ENCODE results near the gene TBCA. TPM values are rescaled to one million over a fixed set of nuclear protein-coding genes. Genes with fewer than 3 reads are reported as not detected.

The TBCA gene
- total RNA-seq, 1 donor from 2014 or later = 208 TPM

DNA sequence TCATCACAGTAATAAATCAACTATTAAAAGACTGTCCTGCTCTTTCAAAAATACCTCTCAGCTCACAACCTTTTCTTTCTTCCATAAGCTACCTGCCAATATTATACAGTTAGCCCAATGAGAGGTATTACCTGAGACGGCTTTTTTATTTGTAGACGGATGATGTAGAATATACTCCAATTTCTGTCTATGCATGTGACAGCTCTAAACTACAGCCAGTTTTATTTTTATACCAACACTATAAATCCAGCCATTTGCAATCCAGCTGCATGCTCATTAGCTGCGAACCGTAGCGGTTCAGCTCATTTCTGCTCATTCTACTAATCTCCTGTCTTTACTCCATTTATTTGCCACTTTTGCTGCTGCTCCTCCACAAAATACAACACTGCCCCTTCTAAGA, 51.2 kb downstream of the TBCA start:
- DNase-seq = no peak
- H3K27ac Mint-ChIP-seq (ENCODE audit: unreplicated experiment) = no peak overlapping the region
- H3K36me3 Mint-ChIP-seq (ENCODE audit: unreplicated experiment) = no peaks in the 10 kb centered on the region
- TF ChIP-seq, protein P1, sequence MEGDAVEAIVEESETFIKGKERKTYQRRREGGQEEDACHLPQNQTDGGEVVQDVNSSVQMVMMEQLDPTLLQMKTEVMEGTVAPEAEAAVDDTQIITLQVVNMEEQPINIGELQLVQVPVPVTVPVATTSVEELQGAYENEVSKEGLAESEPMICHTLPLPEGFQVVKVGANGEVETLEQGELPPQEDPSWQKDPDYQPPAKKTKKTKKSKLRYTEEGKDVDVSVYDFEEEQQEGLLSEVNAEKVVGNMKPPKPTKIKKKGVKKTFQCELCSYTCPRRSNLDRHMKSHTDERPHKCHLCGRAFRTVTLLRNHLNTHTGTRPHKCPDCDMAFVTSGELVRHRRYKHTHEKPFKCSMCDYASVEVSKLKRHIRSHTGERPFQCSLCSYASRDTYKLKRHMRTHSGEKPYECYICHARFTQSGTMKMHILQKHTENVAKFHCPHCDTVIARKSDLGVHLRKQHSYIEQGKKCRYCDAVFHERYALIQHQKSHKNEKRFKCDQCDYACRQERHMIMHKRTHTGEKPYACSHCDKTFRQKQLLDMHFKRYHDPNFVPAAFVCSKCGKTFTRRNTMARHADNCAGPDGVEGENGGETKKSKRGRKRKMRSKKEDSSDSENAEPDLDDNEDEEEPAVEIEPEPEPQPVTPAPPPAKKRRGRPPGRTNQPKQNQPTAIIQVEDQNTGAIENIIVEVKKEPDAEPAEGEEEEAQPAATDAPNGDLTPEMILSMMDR (IDR thresholded peaks at IDR 0.05; ENCODE audit: partially characterized antibody, unreplicated experiment) = no peak
- no peaks in the 10 kb centered on the region for H3K27me3 Mint-ChIP-seq (ENCODE audit: unreplicated experiment)
- no peaks in the 10 kb centered on the region for H3K4me1 Mint-ChIP-seq (ENCODE audit: low read depth, unreplicated experiment)
- no peaks in the 10 kb centered on the region for H3K9me3 Mint-ChIP-seq (ENCODE audit: unreplicated experiment)
- H3K4me3 Mint-ChIP-seq (ENCODE audit: unreplicated experiment) = no peak overlapping the region

DNA sequence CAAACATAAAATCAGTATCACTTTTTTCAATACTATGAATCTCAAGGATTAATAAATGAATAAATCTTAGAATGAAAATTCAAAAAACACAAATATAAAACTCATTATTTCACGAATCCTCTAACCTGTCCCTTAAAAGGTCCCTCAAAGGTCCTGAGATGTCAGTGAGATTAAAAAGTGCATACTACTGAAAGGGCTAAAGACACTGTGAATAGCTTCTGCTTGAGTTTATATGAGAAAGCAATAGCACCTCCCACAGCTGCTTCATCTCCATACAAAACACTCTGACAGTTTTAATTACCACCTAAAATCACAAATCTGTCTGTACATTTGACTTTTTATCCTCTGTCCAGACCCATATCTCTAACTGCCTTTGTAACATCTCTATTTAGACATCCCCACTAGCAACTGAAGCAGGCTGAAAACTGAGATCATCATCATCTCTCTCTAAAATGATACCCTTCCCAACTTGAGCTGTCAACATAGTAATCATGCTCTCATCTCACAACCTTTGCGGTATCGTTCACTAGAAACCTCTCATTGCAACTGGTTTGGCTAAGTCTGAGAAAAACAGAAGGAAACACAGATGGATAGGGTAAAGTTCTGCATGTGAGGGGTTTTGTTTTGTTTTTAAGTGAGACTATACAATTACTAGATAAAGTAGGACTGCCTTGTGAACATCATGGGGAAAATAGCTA, 56.3 kb downstream of the TBCA start:
- Mint-ChIP-seq H3K27ac (ENCODE audit: unreplicated experiment) (no peak overlapping the region), H3K4me1 (ENCODE audit: low read depth, unreplicated experiment) (no peaks in the 10 kb centered on the region)
- DNase-seq = no peak

DNA sequence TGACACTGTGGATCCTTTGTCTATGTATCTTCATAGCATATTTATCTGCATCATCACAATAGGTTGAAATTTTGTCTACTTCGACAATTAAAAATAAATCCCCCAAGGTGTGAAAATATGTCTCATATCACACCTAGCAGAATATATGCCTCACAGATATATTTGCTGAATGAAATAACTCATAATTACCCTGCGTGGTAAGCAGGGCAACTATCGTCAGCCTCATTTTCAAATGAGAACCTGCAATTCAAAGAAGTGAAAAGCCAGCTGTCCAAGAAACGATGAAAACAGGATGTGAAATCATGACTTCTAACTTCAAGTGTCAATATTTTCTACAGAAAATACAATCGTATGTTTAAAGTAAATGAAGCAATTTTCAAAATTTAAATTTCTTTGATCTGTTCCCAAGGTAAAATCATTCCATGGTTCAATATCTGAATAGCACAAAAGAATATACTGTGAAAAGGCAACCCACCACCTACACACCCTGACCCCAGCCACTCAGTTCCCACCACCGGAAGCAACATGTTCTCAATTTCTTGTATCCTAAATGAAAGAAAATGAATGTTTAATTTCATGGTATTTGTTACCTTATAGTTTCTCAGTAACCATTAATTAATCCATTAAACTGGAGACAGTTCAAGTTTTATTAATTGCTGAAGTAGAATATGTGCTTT, 57.1 kb downstream of the TBCA start:
- Mint-ChIP-seq H3K36me3 (ENCODE audit: unreplicated experiment) (no peaks in the 10 kb centered on the region), H3K4me1 (ENCODE audit: low read depth, unreplicated experiment) (no peaks in the 10 kb centered on the region), H3K27me3 (ENCODE audit: unreplicated experiment) (no peaks in the 10 kb centered on the region), H3K4me3 (ENCODE audit: unreplicated experiment) (no peak overlapping the region), H3K9me3 (ENCODE audit: unreplicated experiment) (no peaks in the 10 kb centered on the region), H3K27ac (ENCODE audit: unreplicated experiment) (no peak overlapping the region)
- TF ChIP-seq, protein P1 (IDR thresholded peaks at IDR 0.05; ENCODE audit: partially characterized antibody, unreplicated experiment) = no peak
- DNase-seq = no peak

More for the DNA sequence above, 56.3 kb downstream of the TBCA start:
- TF ChIP-seq, protein P1 (IDR thresholded peaks at IDR 0.05; ENCODE audit: partially characterized antibody, unreplicated experiment) = no peak
- Mint-ChIP-seq H3K36me3 (ENCODE audit: unreplicated experiment) (no peaks in the 10 kb centered on the region), H3K9me3 (ENCODE audit: unreplicated experiment) (no peaks in the 10 kb centered on the region), H3K4me3 (ENCODE audit: unreplicated experiment) (no peak overlapping the region), H3K27me3 (ENCODE audit: unreplicated experiment) (no peaks in the 10 kb centered on the region)

DNA sequence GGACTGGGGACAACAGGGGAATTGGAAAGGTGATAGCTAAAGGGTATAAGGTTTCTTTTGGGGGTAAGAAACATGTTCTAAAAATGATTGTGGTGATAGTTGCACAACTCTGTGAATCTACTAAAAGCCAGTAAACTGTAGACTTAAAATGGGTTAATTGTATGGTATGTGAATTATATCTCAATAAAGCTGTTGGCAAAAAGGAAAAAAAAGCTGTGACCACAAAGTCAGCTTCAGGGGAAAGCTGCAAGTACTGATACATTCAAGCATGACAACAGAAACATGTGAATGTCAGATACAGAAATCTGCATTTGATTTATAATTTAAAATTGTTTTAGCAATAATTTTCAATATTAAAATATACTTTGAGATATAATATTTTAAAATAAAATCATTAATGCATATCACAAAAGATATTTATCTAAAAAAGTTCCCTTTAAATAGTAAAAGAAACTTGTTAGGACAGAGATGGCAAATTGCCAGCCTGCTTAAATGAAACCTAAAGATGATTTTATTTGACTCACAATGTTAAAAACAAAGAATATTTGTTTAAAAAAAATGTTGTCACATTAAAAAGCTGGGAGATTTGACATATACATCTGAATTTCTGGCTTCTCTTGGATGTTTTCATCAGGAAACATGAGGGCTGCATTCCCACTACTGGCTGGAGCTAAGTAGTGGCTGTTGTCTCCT, 66.0 kb downstream of the TBCA start:
- DNase-seq = no peak
- Mint-ChIP-seq H3K4me1 (ENCODE audit: low read depth, unreplicated experiment) (peaks cover 2% of the 10 kb centered on the region), H3K27me3 (ENCODE audit: unreplicated experiment) (no peaks in the 10 kb centered on the region), H3K4me3 (ENCODE audit: unreplicated experiment) (no peak overlapping the region), H3K36me3 (ENCODE audit: unreplicated experiment) (no peaks in the 10 kb centered on the region), H3K9me3 (ENCODE audit: unreplicated experiment) (no peaks in the 10 kb centered on the region), H3K27ac (ENCODE audit: unreplicated experiment) (no peak overlapping the region)
- TF ChIP-seq, protein P1 (IDR thresholded peaks at IDR 0.05; ENCODE audit: partially characterized antibody, unreplicated experiment) = no peak
